ENCODE results near the gene MS4A6E. TPM values are rescaled to one million over a fixed set of nuclear protein-coding genes. Genes with fewer than 3 reads are reported as not detected.

The MS4A6E gene
- total and polyA plus RNA-seq, 7 donors, result 0.23 to 1.2 TPM; not detected in 5

DNA sequence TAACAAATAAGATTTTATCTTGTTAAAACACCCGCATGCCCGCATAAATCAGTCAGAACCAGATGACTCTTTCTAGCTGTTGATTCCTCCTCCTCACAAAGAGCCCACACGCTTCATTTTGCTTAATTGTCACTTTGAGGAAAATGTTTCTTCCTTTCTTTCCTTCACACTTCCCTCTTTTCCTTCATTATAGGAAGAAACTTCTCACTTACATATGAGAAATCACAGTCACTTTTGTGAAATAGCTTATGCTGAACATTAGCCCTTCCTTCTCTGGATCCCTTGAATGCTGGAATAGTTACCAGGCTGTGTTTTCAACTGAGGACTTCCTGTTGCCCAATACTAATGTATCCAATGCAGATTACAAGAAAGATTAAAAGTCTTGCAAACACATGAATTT is 5.8 kb downstream of the MS4A6E start:
- Histone ChIP-seq H3K27me3 (no peaks in the 10 kb centered on the region), H3K9me3 (no peaks in the 10 kb centered on the region), H3K36me3 (no peaks in the 10 kb centered on the region), H3K4me1 (no peaks in the 10 kb centered on the region), H3K4me3 (no peak overlapping the region), H3K27ac (no peak overlapping the region)
- peak in 1 of 4 donors; percentile 43 for TF ChIP-seq POLR2AphosphoS5 (IDR thresholded peaks at IDR 0.05)
- no peak for TF ChIP-seq EP300 (IDR thresholded peaks at IDR 0.05)
- TF ChIP-seq, protein P1, sequence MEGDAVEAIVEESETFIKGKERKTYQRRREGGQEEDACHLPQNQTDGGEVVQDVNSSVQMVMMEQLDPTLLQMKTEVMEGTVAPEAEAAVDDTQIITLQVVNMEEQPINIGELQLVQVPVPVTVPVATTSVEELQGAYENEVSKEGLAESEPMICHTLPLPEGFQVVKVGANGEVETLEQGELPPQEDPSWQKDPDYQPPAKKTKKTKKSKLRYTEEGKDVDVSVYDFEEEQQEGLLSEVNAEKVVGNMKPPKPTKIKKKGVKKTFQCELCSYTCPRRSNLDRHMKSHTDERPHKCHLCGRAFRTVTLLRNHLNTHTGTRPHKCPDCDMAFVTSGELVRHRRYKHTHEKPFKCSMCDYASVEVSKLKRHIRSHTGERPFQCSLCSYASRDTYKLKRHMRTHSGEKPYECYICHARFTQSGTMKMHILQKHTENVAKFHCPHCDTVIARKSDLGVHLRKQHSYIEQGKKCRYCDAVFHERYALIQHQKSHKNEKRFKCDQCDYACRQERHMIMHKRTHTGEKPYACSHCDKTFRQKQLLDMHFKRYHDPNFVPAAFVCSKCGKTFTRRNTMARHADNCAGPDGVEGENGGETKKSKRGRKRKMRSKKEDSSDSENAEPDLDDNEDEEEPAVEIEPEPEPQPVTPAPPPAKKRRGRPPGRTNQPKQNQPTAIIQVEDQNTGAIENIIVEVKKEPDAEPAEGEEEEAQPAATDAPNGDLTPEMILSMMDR (IDR thresholded peaks at IDR 0.05), result no peak
- intact Hi-C loops (cut with DNase I), result no loop called here
- DNase-seq, result no peak
- 0 to 79% methylated on average over 3 of the region's 3 CpGs for WGBS, 2 donors

DNA sequence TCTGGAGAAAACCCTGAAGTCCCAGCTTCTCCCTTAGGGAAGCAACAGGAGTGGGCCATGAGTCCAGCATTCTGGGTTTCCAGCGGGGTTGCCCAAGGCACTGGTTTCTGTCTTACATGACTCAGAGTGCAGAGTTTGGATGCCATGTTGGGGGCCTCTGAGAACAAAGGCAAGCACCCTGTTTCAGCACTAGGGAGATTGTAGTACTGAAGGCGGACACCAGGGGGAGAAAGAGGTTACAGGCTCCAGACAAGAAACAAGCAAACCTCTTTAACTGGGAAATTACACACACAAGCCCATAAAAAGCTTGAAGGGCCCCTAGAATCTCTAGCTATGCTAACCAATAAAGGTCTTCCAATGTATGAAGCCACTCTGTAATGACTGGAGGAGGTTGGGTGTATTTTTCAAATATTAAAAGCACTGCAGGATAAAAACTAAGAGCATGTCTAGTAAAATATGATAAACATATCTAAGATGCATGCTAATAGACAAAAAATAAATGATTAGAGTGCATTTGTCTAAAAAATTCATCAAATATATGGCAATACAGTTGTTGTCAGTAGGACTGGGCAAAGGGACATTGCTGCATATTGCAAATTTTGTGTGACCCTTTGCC is 7.1 kb downstream of the MS4A6E start:
- no peaks in the 10 kb centered on the region for H3K9me3 ChIP-seq
- peak overlapping the region in 1 of 4 donors; percentile 19 for H3K27ac ChIP-seq
- no peak overlapping the region for H3K4me3 ChIP-seq
- no peaks in the 10 kb centered on the region for H3K27me3 ChIP-seq
- intact Hi-C loops (cut with DNase I), result no loop called here
- DNase-seq, result no peak
- TF ChIP-seq POLR2A (IDR thresholded peaks at IDR 0.05), result no peak
- TF ChIP-seq, protein P1 (IDR thresholded peaks at IDR 0.05), result peak in 2 of 4 experiments; percentile 28 to 51
- 20 to 35% methylated on average over 2 of the region's 2 CpGs for WGBS, 2 donors
- H3K36me3 ChIP-seq, result no peaks in the 10 kb centered on the region
- no peaks in the 10 kb centered on the region for H3K4me1 ChIP-seq

DNA sequence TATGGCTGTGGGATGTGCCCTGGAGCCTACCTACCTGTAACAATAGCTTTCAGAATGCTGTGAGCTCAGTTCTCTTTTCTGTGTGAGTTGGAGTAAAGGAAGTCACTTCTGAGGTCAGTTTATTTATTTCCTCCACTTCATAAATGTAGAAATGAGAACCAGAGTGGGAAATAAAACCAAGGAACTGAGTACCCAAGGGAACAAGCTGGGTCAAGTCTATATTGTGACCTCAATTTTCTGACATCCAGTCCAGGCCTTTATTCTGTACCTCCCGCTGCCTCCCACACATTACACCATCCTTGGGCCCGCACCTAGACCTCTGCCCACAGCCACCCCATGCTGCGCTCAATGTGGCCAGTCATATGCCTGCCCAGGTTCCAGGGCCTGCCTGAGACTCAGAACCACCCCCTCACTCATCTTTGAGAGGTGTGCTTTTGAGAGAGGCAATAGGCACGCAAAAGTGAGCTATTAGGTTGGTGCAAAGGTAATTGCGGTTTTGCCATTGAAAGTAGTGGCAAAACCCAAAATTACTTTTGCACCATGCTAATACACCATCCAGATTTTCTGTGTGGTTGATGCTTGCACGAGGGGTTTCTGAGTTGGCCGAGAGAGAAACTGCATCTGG is 9.8 kb downstream of the MS4A6E start:
- H3K27ac ChIP-seq, result no peak overlapping the region
- no peaks in the 10 kb centered on the region for H3K4me1 ChIP-seq
- TF ChIP-seq, protein P1 (IDR thresholded peaks at IDR 0.05), result no peak
- TF ChIP-seq POLR2A (IDR thresholded peaks at IDR 0.05), result no peak
- no peak overlapping the region for H3K4me3 ChIP-seq
- intact Hi-C loops (cut with DNase I), result no loop called here
- no peak for DNase-seq
- WGBS, 2 donors, result 90 to 94% methylated on average over 7 of the region's 7 CpGs
- H3K27me3 ChIP-seq, result no peaks in the 10 kb centered on the region
- H3K36me3 ChIP-seq, result no peaks in the 10 kb centered on the region
- no peaks in the 10 kb centered on the region for H3K9me3 ChIP-seq

DNA sequence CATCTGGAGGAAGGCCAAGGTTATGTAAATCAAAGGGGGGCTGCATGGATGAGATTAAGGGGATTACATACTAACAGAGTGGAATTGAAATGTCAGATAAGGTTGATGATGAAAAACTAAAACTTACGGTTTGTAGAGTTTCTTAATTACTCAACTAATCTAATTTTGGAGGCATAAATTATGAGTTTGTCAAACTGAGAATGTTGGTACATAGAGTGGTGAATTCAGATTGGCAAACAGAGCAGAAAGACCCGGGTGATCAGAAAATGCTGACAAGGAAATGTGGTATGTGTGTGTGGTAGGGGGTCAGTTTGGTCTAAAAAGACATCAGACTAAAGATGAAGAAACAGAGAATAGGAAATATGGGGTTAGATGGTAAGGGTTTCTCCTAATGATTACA is 11.0 kb downstream of the MS4A6E start:
- Histone ChIP-seq H3K36me3 (no peaks in the 10 kb centered on the region), H3K4me1 (no peaks in the 10 kb centered on the region), H3K9me3 (no peaks in the 10 kb centered on the region), H3K4me3 (no peak overlapping the region), H3K27ac (no peak overlapping the region), H3K27me3 (no peaks in the 10 kb centered on the region)
- DNase-seq, result no peak
- WGBS, 2 donors, result 61 to 79% methylated on average over 2 of the region's 2 CpGs
- intact Hi-C loops (cut with DNase I), result no loop called here
- TF ChIP-seq EP300 (IDR thresholded peaks at IDR 0.05) (no peak), POLR2A (IDR thresholded peaks at IDR 0.05) (no peak), POLR2AphosphoS5 (IDR thresholded peaks at IDR 0.05) (no peak)
- TF ChIP-seq, protein P1 (IDR thresholded peaks at IDR 0.05), result no peak

DNA sequence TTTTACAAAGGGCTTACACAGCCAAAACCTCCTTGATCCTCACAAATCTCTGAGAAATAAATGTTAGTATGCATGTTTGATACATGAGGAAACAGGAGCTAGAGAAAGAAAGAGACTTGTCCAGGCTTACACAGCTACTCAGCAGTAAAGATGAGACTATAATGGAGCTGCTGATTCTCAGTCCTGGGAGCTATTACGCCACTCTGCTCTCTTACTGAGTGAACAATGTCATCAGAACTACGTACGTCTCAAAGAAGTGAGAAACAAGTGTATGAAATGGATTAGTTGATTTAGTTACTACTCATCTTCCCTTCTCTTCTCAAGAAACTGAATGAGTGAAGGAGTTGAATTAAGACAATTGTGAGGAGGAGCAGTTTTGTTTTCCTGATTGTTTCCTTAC is 12.3 kb downstream of the MS4A6E start:
- no peaks in the 10 kb centered on the region for H3K36me3 ChIP-seq
- WGBS, 2 donors, result 57 to 62% methylated on average over 3 of the region's 3 CpGs
- H3K4me3 ChIP-seq, result no peak overlapping the region
- DNase-seq, result no peak
- intact Hi-C loops (cut with DNase I), result no loop called here
- H3K27ac ChIP-seq, result no peak overlapping the region
- TF ChIP-seq POLR2AphosphoS5 (IDR thresholded peaks at IDR 0.05) (no peak), EP300 (IDR thresholded peaks at IDR 0.05) (no peak)
- H3K4me1 ChIP-seq, result no peaks in the 10 kb centered on the region
- no peaks in the 10 kb centered on the region for H3K9me3 ChIP-seq
- H3K27me3 ChIP-seq, result no peaks in the 10 kb centered on the region
